ENCODE data around the gene OPRL1.
"Not testable (repeated sequence)": the region's sequence is repeated elsewhere in the genome, so short reads cannot be mapped to it uniquely, and the experiment has no call there.

The OPRL1 gene

GRCh38 chr20:64122927-64123326, 43.0 kb downstream of the OPRL1 start:
- H3K27ac ChIP-seq (ENCODE audit: extremely low read depth, low read depth, low read length); H3K4me1 ChIP-seq (ENCODE audit: control insufficient read depth, insufficient read depth, low read length); H3K4me3 ChIP-seq (ENCODE audit: low read depth, low read length); POLR2A ChIA-PET; H3K9me3 ChIP-seq (ENCODE audit: control insufficient read depth, insufficient read depth, low read depth, low read length); H3K36me3 ChIP-seq (ENCODE audit: control insufficient read depth in 2 of 2, insufficient read depth in 1 of 2, low read length in 2 of 2): not testable (repeated sequence)
- CTCF ChIA-PET = interaction anchor here (0.8 to 1.6 kb wide), 2 partner anchors 23 to 38 kb away, joined by 3 to 6 read pairs; no protein-coding TSS in a partner anchor
- TF ChIP-seq PRDM4 (tag by site-specific recombination; IDR thresholded peaks at IDR 0.05) = peak; percentile 97

- POLR2A ChIA-PET; H3K4me3 ChIP-seq (ENCODE audit: low read depth, low read length); H3K27ac ChIP-seq (ENCODE audit: extremely low read depth, low read depth, low read length); H3K9me3 ChIP-seq (ENCODE audit: control insufficient read depth, insufficient read depth, low read depth, low read length); CTCF ChIA-PET; H3K4me1 ChIP-seq (ENCODE audit: control insufficient read depth, insufficient read depth, low read length); H3K36me3 ChIP-seq (ENCODE audit: control insufficient read depth in 2 of 2, insufficient read depth in 1 of 2, low read length in 2 of 2): not testable (repeated sequence)
- TF ChIP-seq PRDM4 (tag by site-specific recombination; IDR thresholded peaks at IDR 0.05) = peak; percentile 96
These were observed 43.6 kb downstream of the OPRL1 start for GRCh38 chr20:64123517-64123916.

- Histone ChIP-seq H3K9me3 (ENCODE audit: control insufficient read depth, insufficient read depth, low read depth, low read length) (no peaks in the 10 kb centered on the region), H3K27ac (ENCODE audit: extremely low read depth, low read depth, low read length) (no peak overlapping the region), H3K36me3 (ENCODE audit: control insufficient read depth in 2 of 2, insufficient read depth in 1 of 2, low read length in 2 of 2) (no peaks in the 10 kb centered on the region), H3K4me3 (ENCODE audit: low read depth, low read length) (no peak overlapping the region), H3K4me1 (ENCODE audit: control insufficient read depth, insufficient read depth, low read length) (no peaks in the 10 kb centered on the region)
- ChIA-PET CTCF (no interaction called here), POLR2A (no interaction called here)
- TF ChIP-seq GLI2 (tag by site-specific recombination; IDR thresholded peaks at IDR 0.05; ENCODE audit: borderline replicate concordance, low read depth) (no peak), ZNF140 (tag by site-specific recombination; IDR thresholded peaks at IDR 0.05) (no peak), ZNF792 (tag by site-specific recombination; IDR thresholded peaks at IDR 0.05) (no peak), ZNF701 (tag by site-specific recombination; IDR thresholded peaks at IDR 0.05) (no peak)
These were observed 49.4 kb downstream of the OPRL1 start for GRCh38 chr20:64129146-64129782.

- no peaks in the 10 kb centered on the region for H3K9me3 ChIP-seq (ENCODE audit: control insufficient read depth, insufficient read depth, low read depth, low read length)
- H3K4me3 ChIP-seq (ENCODE audit: low read depth, low read length) = no peak overlapping the region
- ChIA-PET CTCF (no interaction called here), POLR2A (no interaction called here)
- TF ChIP-seq KLF7 (tag by site-specific recombination; IDR thresholded peaks at IDR 0.05; ENCODE audit: borderline replicate concordance) (no peak), ZNF214 (tag by site-specific recombination; IDR thresholded peaks at IDR 0.05; ENCODE audit: borderline replicate concordance) (no peak), AEBP2 (tag by site-specific recombination; IDR thresholded peaks at IDR 0.05; ENCODE audit: borderline replicate concordance) (no peak), ZNF473 (tag by site-specific recombination; IDR thresholded peaks at IDR 0.05) (no peak), YY2 (tag by site-specific recombination; IDR thresholded peaks at IDR 0.05) (no peak), ZNF175 (tag by site-specific recombination; IDR thresholded peaks at IDR 0.05) (no peak), ZNF623 (tag by site-specific recombination; IDR thresholded peaks at IDR 0.05) (no peak), INSM2 (tag by site-specific recombination; IDR thresholded peaks at IDR 0.05) (no peak), ZNF211 (tag by site-specific recombination; IDR thresholded peaks at IDR 0.05; ENCODE audit: low read depth) (no peak), ZBTB49 (tag by site-specific recombination; IDR thresholded peaks at IDR 0.05; ENCODE audit: low read depth) (no peak), EGR2 (tag by site-specific recombination; IDR thresholded peaks at IDR 0.05; ENCODE audit: low read depth) (no peak)
- no peaks in the 10 kb centered on the region for H3K36me3 ChIP-seq (ENCODE audit: control insufficient read depth in 2 of 2, insufficient read depth in 1 of 2, low read length in 2 of 2)
- no peaks in the 10 kb centered on the region for H3K4me1 ChIP-seq (ENCODE audit: control insufficient read depth, insufficient read depth, low read length)
- no peak overlapping the region for H3K27ac ChIP-seq (ENCODE audit: extremely low read depth, low read depth, low read length)
These were observed 50.4 kb downstream of the OPRL1 start for GRCh38 chr20:64130271-64130670.

Data from HEK293 (cell line).